K562 treated with DMSO at 1 percent for 24 hours (cell line): ENCODE data around the gene PSMD13. TPM values are rescaled to one million over a fixed set of nuclear protein-coding genes. Genes with fewer than 3 reads are reported as not detected.

Experiments
- total RNA-seq: library from RNA; unstranded; fragments of 300-600 nt; gene quantifications from 2 replicates; pipeline ENCODE4 v1.2.3, GENCODE V29; 2022; ENCODE audit warnings: low read depth; ENCODE audit not compliant: insufficient read depth

The PSMD13 gene
- total RNA-seq = 173 and 177 TPM in 2 replicates

DNA sequence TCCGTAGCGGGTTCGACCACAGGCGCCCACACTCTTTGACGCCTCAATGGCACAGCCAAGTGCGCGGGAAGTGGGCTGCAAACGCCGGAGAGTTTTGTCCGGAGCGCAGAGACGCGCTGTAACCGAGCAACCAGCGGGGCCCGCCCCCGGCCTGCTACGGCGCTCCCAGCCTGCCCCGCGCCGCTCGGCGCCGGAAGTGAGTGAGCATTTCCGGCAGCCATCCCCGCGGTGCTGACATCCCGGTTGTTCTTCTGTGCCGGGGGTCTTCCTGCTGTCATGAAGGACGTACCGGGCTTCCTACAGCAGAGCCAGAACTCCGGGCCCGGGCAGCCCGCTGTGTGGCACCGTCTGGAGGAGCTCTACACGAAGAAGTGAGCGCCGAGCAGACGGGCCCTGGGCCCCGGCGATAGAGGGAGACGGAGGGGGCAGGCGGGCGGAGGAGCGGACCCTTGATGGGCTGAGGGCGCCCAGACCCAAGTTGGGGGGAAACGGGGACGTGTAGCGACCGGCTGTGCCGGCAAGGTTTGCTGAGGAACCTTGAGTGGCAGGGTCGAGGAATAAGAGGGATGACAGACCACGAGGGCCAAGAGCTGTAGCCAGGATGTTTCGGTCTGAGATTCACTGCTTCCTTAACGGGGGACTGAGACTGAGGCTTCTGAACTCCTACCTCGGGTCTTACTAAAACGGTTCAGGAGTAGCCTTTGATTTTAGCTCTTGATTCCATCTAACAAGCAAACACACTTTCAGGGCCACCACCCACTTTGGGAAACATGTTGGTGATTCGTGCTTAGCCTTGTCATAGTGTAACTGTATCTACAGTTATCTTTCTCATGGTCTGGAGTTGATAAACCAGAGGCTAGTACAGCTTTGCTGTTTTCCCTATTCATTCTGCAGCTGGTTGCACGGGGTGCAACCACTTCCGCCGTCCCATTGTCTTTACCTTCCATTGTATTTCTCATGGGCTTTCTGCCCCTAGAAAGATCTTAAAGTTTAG, at the start of gene PSMD13:
Gene PSMD13 (plus strand): TSS at position 203 of the 994 bp plus-strand sequence. CDS start 74 bp downstream, at position 277.

GRCh38 chr11:192674-193128, 44.1 kb upstream of the PSMD13 start, which contains the start of gene SCGB1C1:
TSS of gene SCGB1C1 (plus strand) at chr11:193078. CDS start at chr11:193100, 22 bp downstream.

GRCh38 chr11:207208-207862, 29.4 kb upstream of the PSMD13 start, which contains the start of the genes BET1L and RIC8A:
TSS of gene BET1L (minus strand) at chr11:207399. CDS start at chr11:207321, 78 bp downstream.
TSS of gene RIC8A (plus strand) at chr11:207708. CDS start at chr11:208855, 1,147 bp downstream.

DNA sequence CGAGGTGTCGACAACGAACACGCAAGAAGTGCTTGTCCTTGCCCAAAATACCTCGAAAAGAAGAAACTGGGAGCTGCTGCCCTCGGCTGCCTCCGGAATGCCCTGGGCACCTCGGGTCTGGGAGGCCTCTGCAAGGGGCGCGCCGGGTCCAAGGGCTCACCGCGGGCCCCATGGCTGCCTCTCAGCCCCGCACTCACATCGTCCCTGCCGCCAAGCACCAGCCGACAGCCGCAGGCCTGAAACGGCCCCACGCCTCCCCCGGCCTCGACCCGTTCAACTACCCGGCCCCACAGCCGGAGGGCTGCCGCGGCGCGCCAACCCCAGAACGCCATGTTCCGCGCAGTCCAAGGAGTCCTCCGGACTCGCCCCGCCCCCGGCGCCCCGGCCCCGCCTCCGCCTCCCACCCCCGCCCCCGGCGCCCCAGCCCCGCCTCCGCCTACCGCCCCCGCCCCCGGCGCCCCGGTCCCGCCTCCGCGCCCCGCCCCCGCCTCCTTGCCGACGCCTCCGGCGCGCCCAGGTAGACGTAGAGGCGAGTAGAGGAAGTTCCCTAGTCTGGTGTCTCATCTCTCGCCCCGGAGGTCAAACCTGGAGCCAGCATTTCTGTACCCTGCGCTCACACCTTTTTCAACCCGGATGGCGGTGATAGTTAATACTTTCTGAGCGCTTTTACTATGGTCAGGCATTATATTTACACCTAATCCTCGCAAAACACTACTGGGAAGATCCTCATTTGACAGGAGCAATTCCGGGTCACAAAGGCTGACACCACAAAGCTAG, 591 bp upstream of the PSMD13 start, which contains the start of gene SIRT3:
Gene SIRT3 (minus strand): TSS at position 346 of the 777 bp plus-strand sequence. CDS start 14 bp downstream, at position 332.

GRCh38 chr11:278001-278951, 41.5 kb downstream of the PSMD13 start, which contains the start of gene NLRP6:
TSS of gene NLRP6 (plus strand) at chr11:278407. CDS start at chr11:278570, 163 bp downstream.

GRCh38 chr11:288478-289397, 52.0 kb downstream of the PSMD13 start, which contains the start of gene PGGHG:
TSS of gene PGGHG (plus strand) at chr11:289126. CDS start at chr11:289817, 691 bp downstream.

DNA sequence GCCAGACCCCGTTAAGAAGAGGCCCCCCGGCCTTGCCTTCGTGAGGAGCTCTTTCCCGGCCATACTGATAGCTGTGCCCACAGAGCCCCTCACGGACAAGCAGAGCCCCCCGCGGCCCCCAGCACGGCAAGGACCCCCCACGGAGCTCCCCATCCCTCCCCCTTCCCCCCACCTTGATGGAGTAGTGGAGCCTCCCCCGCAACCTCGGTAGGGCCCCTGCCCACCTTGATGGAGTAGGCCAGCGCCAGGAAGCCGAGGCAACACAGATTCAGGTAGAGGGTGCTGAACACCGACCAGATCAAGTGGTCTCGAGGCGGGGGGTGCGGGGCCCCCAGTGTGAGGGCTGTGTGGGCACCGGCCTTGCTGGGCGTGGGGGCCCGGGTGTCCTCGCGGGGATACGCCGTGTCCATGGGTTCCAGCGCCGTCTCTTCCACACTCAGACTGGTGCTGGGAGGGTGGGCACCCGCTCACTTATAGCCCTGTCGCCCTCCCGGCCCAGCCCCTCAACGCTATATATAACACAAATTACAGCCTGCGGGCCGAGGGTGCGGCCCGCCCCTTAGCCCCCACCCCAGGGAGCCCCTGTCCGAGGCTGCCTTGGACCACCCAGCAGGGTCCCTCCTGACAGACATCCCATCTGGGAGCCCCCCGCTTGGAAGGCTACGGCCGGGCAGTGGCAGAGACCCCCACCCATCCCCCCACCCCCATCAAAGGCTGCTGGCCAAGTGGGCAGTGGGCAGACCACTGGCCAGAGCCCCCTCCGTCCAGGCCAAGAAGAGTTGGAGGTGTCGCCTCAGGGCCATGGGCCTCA, 62.5 kb downstream of the PSMD13 start, which contains the start of gene IFITM5:
Gene IFITM5 (minus strand): TSS at position 446 of the 811 bp plus-strand sequence. CDS start 36 bp downstream, at position 410.

Other genes with a start within 250 kb of the PSMD13 start
- gene SCGB1C1, start 43.9 kb upstream of the PSMD13 start, total RNA-seq = not detected in 2 replicates
- gene BET1L, start 29.6 kb upstream of the PSMD13 start, total RNA-seq = 54.9 and 55.4 TPM in 2 replicates
- gene RIC8A, start 29.3 kb upstream of the PSMD13 start, total RNA-seq = 128 and 143 TPM in 2 replicates
- 27.0 and 39.8 TPM in 2 replicates for gene SIRT3, start 634 bp upstream of the PSMD13 start, total RNA-seq
- 1.2 and 3.3 TPM in 2 replicates for gene NLRP6, start 41.4 kb downstream of the PSMD13 start, total RNA-seq
- gene PGGHG, start 52.1 kb downstream of the PSMD13 start, total RNA-seq = 27.6 and 29.2 TPM in 2 replicates
- not detected in 2 replicates for gene IFITM5, start 62.5 kb downstream of the PSMD13 start, total RNA-seq
- gene IFITM2, start 70.8 kb downstream of the PSMD13 start, total RNA-seq = 327 and 343 TPM in 2 replicates
- gene IFITM1, start 77.1 kb downstream of the PSMD13 start, total RNA-seq = 817 and 870 TPM in 2 replicates
- gene IFITM3, start 83.9 kb downstream of the PSMD13 start, total RNA-seq = 221 and 261 TPM in 2 replicates
- gene B4GALNT4, start 132.5 kb downstream of the PSMD13 start, total RNA-seq = 9.3 and 14.9 TPM in 2 replicates
- gene PKP3, start 157.2 kb downstream of the PSMD13 start, total RNA-seq = 76.7 and 82.1 TPM in 2 replicates
- gene SIGIRR, start 178.0 kb downstream of the PSMD13 start, total RNA-seq = 178 and 181 TPM in 2 replicates
- 7.5 and 9.6 TPM in 2 replicates for gene ANO9, start 205.0 kb downstream of the PSMD13 start, total RNA-seq
- 55.5 and 69.8 TPM in 2 replicates for gene PTDSS2, start 213.3 kb downstream of the PSMD13 start, total RNA-seq